ENCODE data around the gene SLC6A6.

- TF ChIP-seq CTCF (IDR thresholded peaks at IDR 0.05) (no peak), POLR2AphosphoS5 (IDR thresholded peaks at IDR 0.05) (no peak)
Observed at GRCh38 chr3:14484741-14485140, 82.3 kb downstream of the SLC6A6 start.
